HG03175 (cell line): ENCODE data around the gene COL1A1.
A peak's percentile ranks its signal among the peaks of the same experiment; 100 is the strongest.

ENCODE experiments used
- ATAC-seq: cut with Tn5 transposase; IDR thresholded peaks from one replicate; pipeline ENCODE4 v1.9.1; 2021; ENCODE audit warnings: mild to moderate bottlenecking, moderate library complexity; ENCODE audit not compliant: unreplicated experiment

Gene COL1A1

DNA sequence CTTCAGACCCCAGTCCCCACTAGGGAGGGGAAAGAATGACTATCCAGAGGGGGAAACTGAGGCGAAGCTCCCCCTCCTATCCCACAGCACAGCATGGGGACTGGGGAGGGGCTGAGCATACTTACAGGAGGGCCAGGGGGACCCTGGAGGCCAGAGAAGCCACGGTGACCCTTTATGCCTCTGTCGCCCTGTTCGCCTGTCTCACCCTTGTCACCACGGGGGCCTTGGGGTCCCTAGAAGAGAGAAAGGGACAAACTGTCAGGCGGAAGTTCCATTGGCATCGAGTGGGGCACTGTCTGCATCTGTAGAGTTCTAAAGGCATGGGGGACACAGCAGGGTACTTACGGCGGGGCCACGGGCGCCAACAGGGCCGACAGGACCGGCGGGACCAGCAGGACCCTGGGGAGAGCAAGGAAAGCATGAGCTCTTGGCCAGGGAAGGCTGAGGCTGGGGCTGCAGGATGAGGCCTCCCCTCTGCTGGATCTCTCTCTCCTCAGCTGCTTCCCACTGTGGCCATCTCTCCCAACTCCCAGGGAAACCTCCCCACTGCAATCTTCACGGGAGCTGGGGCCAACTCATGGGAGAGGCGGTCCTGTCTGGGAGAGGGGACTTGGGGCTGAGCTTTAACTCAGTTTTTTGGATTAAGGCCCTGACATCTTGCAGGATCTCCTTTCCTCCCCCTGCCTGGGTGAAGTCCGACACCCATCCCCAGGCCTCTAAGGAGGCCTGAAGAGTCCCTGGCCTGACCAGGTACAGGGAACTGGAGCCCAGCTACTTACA is 13.5 kb downstream of the COL1A1 start:
- ATAC-seq: no peak

DNA sequence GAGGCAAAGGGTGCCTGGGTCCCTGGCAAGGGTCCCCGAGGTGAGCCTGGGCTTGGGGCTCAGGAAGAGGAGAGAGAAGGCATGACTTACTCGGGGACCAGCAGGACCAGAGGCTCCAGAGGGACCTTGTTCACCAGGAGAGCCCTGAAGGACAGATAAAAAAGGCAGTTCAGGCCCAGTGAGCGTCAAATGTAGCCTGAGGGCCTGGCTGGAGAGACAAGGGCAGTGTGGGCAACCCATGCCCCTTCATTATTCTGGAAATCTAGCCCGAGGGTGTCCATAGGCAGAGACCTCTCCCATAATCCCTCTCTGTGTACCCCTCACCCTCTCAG is 14.1 kb downstream of the COL1A1 start:
- ATAC-seq: no peak

DNA sequence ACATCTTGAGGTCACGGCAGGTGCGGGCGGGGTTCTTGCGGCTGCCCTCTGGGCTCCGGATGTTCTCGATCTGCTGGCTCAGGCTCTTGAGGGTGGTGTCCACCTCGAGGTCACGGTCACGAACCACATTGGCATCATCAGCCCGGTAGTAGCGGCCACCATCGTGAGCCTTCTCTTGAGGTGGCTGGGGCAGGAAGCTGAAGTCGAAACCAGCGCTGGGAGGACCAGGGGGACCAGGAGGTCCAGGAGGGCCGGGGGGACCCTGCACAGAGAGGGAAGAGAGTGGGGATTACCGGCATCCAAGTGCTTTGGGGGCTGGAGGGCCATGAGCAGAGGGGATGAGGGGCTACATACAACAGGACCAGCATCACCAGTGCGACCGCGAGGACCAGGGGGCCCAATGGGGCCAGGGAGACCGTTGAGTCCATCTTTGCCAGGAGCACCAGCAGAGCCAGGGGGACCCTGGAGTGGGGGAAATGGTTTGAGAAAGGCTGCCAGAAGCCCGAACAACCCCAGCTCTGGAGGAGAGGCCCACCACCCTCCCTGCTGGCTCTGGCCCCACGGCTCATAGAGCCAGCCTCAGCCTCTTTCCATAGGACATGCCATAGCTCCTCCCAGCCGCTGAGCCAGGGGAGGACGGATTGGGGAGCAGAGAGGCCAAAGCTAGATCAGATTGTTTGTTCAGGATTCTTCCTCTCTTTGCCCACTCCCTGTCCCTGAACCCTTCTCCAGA is 14.6 kb downstream of the COL1A1 start:
- no peak for ATAC-seq

DNA sequence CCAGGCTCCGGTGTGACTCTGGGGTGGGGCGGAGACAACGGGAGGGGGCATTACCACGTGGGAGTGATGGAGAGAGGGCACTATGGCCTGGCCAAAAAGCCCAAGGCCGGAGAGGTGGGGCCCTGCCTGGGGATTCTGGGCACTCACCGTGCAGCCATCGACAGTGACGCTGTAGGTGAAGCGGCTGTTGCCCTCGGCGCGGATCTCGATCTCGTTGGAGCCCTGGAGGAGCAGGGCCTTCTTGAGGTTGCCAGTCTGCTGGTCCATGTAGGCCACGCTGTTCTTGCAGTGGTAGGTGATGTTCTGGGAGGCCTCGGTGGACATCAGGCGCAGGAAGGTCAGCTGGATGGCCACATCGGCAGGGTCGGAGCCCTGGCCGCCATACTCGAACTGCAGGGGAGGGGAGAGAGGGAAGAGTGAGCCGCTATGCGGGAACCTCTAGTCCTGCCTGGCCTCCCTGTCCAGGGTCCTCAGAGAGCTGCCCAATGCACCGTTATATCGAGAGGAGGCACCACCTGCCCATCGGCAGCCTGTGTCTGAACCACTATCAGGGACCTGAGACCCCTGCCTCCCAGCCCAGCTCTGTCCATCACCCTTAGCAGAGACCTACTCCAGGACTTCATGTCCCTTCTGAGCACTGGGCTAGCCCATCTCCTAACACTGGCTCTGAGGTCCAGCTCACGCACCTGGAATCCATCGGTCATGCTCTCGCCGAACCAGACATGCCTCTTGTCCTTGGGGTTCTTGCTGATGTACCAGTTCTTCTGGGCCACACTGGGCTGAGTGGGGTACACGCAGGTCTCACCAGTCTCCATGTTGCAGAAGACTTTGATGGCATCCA is 15.6 kb downstream of the COL1A1 start:
- ATAC-seq: no peak

DNA sequence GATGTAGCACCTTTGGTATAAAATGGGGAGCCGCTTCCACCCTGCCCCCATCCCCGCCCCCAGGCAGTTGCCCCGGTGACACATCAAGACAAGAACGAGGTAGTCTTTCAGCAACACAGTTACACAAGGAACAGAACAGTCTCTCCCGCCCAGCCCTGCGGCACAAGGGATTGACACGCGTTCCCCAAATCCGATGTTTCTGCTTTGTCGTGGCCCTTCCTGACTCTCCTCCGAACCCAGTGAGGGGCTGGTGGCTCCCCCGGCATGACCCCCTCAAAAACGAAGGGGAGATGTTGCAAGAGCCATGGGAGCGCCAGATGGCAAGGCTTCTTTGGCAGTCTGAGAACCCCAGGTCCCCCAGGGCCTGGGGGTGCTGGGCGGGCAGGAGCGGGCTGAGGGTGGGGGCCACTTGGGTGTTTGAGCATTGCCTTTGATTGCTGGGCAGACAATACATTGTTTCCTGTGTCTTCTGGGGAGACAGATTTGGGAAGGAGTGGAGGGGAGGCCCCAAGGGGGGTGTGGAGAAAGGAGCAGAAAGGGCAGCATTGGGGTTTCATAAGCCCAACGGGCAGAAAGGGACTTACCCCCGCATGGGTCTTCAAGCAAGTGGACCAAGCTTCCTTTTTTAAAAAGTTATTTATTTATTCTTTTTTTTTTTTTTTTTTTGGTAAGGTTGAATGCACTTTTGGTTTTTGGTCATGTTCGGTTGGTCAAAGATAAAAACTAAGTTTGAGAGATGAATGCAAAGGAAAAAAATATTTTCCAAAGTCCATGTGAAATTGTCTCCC is 16.6 kb downstream of the COL1A1 start:
- ATAC-seq: no peak

DNA sequence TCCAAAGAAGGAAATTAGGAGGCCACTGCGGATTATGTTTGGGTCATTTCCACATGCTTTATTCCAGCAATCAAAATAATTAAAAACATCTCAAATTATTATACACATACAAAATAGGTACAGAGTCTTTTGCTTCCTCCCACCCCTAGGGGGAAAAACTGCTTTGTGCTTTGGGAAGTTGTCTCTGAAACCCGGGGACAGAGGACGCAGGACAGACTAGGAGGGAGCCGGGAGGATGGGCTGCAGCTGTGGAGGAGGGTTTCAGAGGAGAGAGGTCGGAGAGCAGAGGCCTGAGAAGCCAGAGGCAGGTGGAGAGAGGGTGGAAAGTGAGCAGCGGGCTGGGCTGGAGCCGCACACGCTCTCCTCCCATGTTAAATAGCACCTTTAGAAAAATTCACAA is 17.4 kb downstream of the COL1A1 start:
- no peak for ATAC-seq

DNA sequence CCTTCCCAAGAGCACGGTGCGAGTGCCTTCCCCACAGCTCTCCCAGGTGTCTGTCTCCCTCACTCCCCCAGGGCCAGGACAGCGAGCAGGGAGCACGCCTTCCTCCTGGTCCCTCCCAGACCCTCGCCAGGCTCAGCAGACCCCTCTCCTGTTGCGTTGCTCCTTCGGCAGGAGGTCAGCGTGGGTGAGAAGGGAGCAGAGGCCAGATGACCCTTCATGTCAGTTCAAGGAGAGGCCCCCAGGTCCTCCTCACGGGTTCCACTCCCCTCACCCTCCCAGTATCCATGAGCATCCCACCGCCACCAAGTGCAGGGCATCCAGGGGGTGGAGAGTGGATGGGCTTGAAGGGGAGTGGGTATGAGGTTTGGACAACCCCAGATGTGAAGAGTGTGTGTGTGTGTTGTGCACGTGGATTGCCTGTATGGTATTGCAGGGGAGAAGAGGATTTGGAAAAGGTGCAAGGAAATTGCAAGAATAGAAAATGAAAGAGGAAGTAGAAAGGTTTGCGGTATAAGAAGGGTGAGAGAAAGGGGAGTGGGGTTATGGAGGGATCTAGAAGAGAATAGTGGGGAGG is 17.9 kb downstream of the COL1A1 start:
- no peak for ATAC-seq

DNA sequence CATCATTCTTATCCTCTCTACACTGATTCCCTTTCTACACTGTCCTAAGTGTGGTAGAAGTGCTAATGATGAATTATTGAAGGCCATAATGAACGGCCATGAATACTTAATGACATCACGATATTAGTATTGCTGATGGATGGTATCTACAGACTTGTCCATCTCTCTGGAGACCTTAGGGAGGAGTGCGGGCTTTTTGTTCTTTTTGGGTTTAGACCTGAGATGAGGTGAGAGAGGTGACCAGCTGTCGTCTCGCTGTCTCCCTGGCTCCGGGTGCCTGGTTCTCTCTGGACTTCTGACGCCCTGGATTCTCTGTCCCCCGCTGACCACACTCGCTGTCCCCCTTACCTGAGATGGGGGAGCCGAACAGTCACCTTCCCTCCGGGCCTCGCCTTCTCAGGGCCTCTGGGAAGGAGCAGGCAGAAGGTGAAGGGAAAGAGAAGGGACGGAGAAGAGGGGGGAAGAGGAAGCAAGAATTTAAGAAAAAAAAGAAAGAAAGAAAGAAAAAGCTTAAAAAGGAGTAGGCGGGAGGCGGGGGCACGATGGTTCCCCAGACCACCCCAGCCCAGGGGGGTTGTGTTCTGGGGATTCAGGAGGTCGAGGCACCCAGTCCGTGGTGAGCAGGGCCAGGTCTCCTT is 18.5 kb downstream of the COL1A1 start:
- ATAC-seq: no peak

DNA sequence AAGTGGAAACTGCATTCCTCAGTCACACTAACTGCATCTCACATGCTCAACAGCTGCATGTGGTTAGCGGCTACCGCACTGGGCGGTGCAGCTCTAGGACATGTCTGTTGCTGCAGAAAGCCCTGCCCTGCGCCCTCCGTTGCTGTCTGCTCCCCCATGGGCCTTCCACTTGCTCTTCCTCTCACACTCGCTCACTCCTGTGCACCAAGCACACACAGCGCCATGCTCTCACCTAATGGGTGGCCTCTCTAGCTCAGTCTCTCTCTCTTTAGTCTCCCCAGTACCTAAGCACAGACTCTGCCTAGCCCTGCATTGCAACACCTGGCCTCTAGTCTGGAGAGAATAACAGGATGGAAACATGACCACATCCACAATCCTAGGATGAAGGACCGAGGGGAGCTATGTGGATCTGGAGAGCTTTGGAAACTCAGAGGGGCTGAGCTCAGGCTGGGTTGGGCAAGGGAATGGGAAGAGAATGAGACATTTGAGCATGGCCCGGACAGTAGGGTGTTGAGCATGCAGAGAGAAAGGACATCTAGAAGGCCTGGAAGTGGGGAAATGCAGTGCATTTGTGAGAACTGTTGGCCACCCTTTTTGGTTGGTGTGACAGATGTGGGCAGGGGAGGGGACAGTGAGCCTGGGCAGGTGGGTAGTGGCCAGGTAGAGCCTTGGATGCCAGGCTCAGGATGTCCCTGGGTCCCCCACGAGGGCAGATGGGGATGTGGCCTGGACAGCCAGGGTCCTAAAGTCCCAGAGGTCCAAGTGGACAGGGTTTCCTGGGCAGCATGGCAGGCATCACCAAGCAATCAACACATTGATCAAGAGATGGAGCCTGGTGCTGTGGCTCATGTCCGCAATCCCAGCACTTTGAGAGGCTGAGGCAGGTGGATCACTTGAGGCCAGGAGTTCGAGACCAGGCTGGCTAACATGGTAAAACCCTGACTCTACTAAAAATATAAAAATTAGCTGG is 19.6 kb downstream of the COL1A1 start:
- no peak for ATAC-seq

DNA sequence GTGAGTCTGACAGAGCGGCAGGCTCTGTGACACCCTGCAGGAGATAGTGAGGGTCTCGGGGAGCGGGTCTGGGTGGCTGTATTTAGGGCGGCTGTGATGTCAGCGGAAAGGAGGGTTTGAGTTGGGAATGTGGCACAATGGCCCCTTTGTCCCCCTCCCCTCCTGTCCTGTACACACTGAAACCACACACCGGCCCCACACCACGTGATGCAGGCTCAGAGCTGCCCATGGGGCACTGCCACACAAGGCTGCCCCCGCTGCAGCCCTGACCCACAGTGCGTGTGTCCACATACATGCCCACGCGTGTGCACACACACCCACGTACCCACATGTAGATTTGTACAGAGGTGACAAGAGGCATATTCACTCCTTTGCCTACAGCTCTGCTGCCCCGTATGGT is 20.3 kb downstream of the COL1A1 start:
- no peak for ATAC-seq

DNA sequence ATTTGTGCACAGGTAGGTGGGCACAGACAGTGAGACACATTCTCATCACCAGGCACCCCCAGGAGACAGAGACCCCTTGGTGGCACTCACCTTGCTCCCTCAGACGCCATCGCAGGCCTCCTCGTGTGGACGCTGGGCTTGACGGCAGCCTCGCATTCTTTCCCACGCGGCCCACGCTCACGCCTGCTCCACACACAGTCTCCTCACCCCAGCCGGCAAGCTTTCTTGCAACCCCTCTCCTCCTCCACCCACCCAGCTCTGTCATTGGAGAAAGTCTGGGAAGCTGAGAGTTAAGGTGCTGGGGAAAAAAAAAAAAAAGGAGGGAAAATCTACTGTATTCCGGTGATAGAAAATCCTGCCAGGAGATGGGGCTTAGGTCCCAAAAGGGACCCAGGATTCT is 20.8 kb downstream of the COL1A1 start:
- ATAC-seq: no peak

DNA sequence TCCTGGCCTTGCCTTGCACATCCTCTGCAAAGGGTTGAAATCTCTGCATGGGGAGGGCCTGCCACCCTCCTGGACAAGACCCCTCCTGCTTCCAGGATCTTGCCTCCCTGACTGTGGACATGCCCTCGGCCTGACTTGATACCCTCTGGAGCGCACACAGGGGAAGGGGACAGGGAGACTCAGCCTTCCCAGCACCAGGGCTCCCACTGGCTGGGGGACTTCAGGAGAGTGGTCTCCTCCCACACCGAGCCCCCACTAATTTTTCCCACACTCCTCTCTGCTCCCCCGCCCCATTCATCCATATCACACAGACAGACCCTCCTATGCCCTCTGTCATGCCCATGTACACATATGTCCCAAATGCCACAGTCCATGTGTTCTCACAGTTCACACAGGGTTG is 21.3 kb downstream of the COL1A1 start:
- no peak for ATAC-seq

DNA sequence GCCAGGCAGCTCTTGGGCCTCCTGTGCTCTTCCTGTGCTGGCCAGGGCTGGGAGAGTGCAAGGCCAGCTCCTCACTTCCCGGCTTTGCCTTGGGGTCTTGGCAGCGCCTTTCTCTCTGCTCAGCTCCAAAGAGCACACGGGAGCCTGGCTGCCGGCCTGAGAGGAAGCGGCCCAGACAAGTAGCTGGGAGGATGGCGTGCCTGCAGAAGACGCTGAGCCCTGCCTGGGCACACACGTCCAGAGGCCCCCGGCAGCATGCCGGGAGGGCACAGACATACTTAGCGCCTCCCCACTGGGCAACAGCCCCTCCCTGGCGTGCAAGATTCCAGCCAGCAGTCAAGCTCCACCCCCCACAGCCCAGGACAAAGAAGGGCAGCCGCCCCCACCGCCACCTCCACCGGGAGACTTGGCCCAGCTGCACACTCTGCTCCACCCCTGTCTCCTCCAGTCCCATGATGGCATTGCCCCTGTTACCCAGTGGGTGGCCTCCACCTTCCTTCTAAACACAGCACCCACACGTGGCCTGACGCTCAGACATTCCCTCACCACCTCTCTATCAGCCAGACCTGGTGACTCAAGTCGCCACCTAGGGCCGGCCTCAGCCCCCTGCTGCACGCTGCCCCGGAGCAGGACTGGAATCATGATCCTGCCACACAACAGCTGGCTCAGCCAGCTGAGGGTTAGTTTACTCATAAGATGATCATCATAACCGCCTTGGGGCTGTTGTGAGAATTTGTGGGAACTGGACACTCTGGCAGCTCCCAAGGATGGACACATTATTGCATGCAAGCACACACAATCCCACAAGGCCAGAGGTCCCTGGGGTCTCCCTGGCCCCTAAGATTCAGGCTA is 23.2 kb downstream of the COL1A1 start:
- ATAC-seq: peak; percentile 61

DNA sequence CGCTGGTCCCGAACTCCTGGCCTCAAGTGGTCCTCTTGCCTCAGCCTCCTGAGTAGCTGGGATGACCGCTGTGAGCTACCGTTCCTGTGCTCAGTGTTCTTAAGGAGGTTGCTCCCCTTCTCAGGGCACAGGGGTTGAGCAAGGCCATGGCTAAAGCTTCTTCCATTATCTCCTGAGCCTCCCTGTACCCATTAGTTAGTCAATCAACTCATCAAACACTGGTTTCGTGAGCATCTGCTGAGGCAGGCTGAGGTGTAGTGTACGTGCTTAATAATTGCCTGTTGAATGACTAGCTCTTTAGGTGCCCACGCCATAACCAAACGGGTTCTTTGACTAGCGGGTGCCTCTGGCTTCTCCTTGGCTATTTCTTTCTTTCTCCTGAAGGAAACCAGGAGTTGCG is 24.0 kb downstream of the COL1A1 start:
- ATAC-seq: no peak

DNA sequence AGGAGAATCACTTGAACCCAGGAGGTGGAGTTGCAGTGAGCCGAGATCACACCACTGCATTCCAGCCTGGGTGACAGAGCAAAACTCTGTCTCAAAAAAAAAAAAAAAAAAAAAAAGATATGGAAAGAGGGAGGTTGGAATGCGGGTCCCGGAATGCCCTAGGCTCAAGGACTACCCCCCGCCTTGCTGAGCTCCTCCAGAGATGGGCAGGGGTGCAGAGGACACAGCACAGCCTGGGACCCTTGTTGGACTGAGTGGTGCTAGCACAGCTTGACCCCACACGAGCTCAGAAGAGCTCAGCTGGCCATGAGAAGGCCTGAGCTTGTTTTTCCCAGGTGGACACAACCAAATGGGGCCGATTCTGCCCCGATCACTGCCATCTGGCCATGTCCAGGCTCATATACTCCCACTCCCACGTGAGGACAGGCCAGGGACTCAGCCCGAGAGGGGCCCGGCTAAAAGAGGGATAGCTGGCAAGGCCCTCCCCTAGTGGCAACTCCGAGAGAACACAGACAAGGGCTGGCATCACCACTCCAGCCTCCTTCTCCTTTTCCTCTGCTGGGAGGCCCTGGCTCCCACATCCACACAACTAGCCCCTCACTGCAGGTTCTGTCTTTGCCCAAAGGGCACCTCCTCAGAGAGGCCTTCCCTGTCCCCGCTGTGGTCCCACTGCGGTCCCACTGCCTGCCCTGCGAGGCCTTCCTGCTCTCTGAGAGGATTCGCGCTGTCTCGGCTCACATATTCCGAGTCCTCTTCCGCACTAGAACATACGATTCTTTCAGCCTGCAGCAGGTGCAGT is 24.7 kb downstream of the COL1A1 start:
- ATAC-seq: no peak

DNA sequence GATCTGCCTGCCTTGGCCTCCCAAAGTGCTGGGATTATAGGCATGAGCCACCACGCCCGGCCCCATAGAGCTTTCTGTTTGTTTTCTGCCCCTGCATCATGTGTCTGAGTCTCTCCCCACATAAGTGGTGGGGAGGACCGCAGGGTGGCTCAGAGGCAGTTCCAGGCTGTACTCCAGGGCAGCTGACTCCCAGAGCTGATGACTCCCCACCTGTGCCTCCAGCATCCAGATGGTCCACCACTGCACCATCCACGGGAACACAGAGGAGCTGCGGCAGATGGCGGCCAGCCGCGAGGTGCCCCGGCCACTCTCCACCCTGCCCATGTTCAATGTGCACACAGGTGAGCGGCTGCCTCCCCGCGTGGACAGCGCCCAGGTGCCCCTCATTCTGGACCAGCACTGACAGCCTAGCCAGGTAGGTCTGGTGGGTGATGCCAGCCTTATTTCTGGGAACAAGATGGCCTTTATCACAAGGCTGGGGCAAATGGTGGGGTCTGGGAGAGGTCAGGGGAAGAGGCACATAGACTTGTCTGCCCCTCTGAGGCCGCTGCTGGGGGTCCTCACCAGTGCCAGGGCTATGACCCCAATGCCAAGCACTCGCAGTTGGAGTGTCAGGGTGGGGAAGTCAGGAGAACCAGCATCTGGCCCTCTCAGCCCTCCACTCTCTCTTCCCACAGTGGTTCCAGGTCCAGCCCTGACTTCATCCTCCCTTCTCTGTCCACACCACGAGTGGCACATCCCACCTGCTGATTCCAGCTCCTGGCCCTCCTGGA is 26.2 kb downstream of the COL1A1 start:
- no peak for ATAC-seq

DNA sequence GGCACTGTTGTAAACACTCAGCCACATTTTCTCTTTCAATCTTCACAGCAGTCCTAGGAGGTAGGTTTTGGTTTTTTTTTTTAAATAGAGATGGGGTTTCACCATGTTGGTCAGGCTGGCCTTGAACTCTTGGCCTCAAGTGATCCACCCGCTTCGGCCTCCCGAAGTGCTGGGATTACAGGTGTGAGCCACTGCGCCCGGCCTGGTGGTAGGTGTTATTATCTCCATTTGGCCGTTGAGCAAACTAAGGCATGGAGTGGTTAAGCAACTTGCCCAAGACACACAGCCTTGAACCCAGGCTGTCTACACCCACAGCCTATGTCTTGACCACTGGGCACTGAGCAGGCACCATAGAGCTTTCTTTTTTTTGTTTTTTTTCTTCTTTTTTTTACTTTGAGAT is 27.0 kb downstream of the COL1A1 start:
- ATAC-seq: no peak
